Mononuclear cell (primary cell): ENCODE results near the gene ZNF316. TPM values are rescaled to one million over a fixed set of nuclear protein-coding genes. Genes with fewer than 3 reads are reported as not detected.
"Not testable (repeated sequence)": the region's sequence is repeated elsewhere in the genome, so short reads cannot be mapped to it uniquely, and the experiment has no call there.

ENCODE experiments used
- H3K27me3 ChIP-seq: 2 replicates; pipeline ENCODE4 v1.6.0; 2011; ENCODE audit warnings: low read length, control low read depth; ENCODE audit not compliant: insufficient read depth
- H3K4me1 ChIP-seq: 2 replicates; pipeline ENCODE4 v1.5.1; 2011; ENCODE audit warnings: mild to moderate bottlenecking, low read length, control low read depth; ENCODE audit not compliant: insufficient read depth
- H3K4me3 ChIP-seq: 2 replicates; pipeline ENCODE4 v1.5.1; 2011; ENCODE audit warnings: mild to moderate bottlenecking, low read length, moderate library complexity
- H3K9me3 ChIP-seq: 2 replicates; pipeline ENCODE4 v1.5.1; 2011; ENCODE audit warnings: low read depth, mild to moderate bottlenecking, control low read depth, low read length
- total RNA-seq: library from RNA; depleted of rRNA; stranded (reverse); fragments of >200 nt; gene quantifications from one replicate; pipeline ENCODE4 v1.2.3, GENCODE V29; 2012

Gene ZNF316
- total RNA-seq, 1 donor = 23.3 TPM

- no peaks in the 10 kb centered on the region for H3K9me3 ChIP-seq
- H3K4me1 ChIP-seq = no peaks in the 10 kb centered on the region
- H3K4me3 ChIP-seq = no peak overlapping the region
- H3K27me3 ChIP-seq = no peaks in the 10 kb centered on the region
These were observed 12.3 kb downstream of the ZNF316 start for GRCh38 chr7:6649241-6649961.

- Histone ChIP-seq H3K4me3 (no peak overlapping the region), H3K27me3 (no peaks in the 10 kb centered on the region), H3K9me3 (no peaks in the 10 kb centered on the region)
These were observed 13.0 kb downstream of the ZNF316 start for GRCh38 chr7:6650086-6650485.

GRCh38 chr7:6650521-6651011, 13.4 kb downstream of the ZNF316 start:
- no peaks in the 10 kb centered on the region for H3K27me3 ChIP-seq
- H3K9me3 ChIP-seq = no peaks in the 10 kb centered on the region
- H3K4me1 ChIP-seq = no peaks in the 10 kb centered on the region
- no peak overlapping the region for H3K4me3 ChIP-seq

More at GRCh38 chr7:6650086-6650485, 13.0 kb downstream of the ZNF316 start:
- no peaks in the 10 kb centered on the region for H3K4me1 ChIP-seq

- Histone ChIP-seq H3K27me3 (no peaks in the 10 kb centered on the region), H3K9me3 (no peaks in the 10 kb centered on the region), H3K4me3 (no peak overlapping the region), H3K4me1 (no peaks in the 10 kb centered on the region)
These were observed 14.8 kb downstream of the ZNF316 start for GRCh38 chr7:6651851-6652445.

GRCh38 chr7:6652446-6653011, 15.4 kb downstream of the ZNF316 start:
- Histone ChIP-seq H3K4me3 (no peak overlapping the region), H3K27me3 (no peaks in the 10 kb centered on the region), H3K4me1 (no peaks in the 10 kb centered on the region), H3K9me3 (no peaks in the 10 kb centered on the region)

- Histone ChIP-seq H3K4me1 (no peaks in the 10 kb centered on the region), H3K4me3 (no peak overlapping the region), H3K9me3 (no peaks in the 10 kb centered on the region), H3K27me3 (no peaks in the 10 kb centered on the region)
These were observed 16.2 kb downstream of the ZNF316 start for GRCh38 chr7:6653071-6654003.

- Histone ChIP-seq H3K4me1 (no peaks in the 10 kb centered on the region), H3K9me3 (no peaks in the 10 kb centered on the region), H3K27me3 (no peaks in the 10 kb centered on the region), H3K4me3 (no peak overlapping the region)
These were observed 17.2 kb downstream of the ZNF316 start for GRCh38 chr7:6654113-6654841.

GRCh38 chr7:6654842-6655610, 17.9 kb downstream of the ZNF316 start:
- no peaks in the 10 kb centered on the region for H3K4me1 ChIP-seq
- H3K4me3 ChIP-seq = no peak overlapping the region
- H3K27me3 ChIP-seq = no peaks in the 10 kb centered on the region
- no peaks in the 10 kb centered on the region for H3K9me3 ChIP-seq

- Histone ChIP-seq H3K9me3 (no peaks in the 10 kb centered on the region), H3K27me3 (no peaks in the 10 kb centered on the region), H3K4me3 (no peak overlapping the region), H3K4me1 (no peaks in the 10 kb centered on the region)
These were observed 18.7 kb downstream of the ZNF316 start for GRCh38 chr7:6655636-6656385.

GRCh38 chr7:6656413-6656812, 19.3 kb downstream of the ZNF316 start:
- Histone ChIP-seq H3K9me3 (no peaks in the 10 kb centered on the region), H3K4me3 (no peak overlapping the region), H3K4me1 (no peaks in the 10 kb centered on the region), H3K27me3 (no peaks in the 10 kb centered on the region)

- no peak overlapping the region for H3K4me3 ChIP-seq
- H3K9me3 ChIP-seq = no peaks in the 10 kb centered on the region
These were observed 21.7 kb downstream of the ZNF316 start for GRCh38 chr7:6658618-6659345.

GRCh38 chr7:6670851-6671250, 33.7 kb downstream of the ZNF316 start:
- H3K27me3 ChIP-seq, H3K4me1 ChIP-seq, H3K4me3 ChIP-seq: not testable (repeated sequence)
- peaks cover 30% of the 10 kb centered on the region for H3K9me3 ChIP-seq

More at GRCh38 chr7:6658618-6659345, 21.7 kb downstream of the ZNF316 start:
- Histone ChIP-seq H3K4me1 (no peaks in the 10 kb centered on the region), H3K27me3 (no peaks in the 10 kb centered on the region)
